GM19035 (cell line): Measurements from ENCODE around the gene ZNF541.
"Not testable (repeated sequence)": the region's sequence is repeated elsewhere in the genome, so short reads cannot be mapped to it uniquely, and the experiment has no call there.

Source experiments
- ATAC-seq: cut with Tn5 transposase; IDR thresholded peaks from one replicate; pipeline ENCODE4 v1.9.1; 2021; ENCODE audit not compliant: unreplicated experiment

ZNF541 gene

DNA sequence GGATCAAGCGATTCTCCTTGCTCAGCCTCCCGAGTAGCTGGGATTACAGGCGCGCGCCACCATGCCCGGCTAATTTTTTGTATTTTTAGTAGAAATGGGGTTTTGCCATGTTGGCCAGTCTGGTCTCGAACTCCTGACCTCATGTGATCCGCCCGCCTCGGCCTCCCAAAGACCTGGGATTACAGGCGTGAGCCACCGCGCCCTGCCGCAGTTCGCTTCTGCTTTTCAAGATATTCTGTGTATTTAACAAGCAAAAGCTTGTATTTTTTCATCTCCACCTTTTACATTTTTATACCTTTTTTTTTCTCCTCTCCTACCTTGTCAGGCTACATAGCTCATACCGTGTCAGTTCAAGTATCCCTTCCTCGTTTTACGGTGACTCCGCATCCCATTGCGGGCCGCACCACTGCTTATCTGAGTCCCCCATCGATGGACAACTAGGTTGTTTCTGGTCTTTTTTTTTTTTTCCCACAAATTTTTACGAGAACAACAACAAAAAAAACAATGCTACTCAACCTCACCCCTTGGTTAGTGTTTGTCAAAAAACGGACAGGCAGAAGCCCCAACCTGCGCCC lies 26.8 kb upstream of the ZNF541 start:
- not testable (repeated sequence) for ATAC-seq

DNA sequence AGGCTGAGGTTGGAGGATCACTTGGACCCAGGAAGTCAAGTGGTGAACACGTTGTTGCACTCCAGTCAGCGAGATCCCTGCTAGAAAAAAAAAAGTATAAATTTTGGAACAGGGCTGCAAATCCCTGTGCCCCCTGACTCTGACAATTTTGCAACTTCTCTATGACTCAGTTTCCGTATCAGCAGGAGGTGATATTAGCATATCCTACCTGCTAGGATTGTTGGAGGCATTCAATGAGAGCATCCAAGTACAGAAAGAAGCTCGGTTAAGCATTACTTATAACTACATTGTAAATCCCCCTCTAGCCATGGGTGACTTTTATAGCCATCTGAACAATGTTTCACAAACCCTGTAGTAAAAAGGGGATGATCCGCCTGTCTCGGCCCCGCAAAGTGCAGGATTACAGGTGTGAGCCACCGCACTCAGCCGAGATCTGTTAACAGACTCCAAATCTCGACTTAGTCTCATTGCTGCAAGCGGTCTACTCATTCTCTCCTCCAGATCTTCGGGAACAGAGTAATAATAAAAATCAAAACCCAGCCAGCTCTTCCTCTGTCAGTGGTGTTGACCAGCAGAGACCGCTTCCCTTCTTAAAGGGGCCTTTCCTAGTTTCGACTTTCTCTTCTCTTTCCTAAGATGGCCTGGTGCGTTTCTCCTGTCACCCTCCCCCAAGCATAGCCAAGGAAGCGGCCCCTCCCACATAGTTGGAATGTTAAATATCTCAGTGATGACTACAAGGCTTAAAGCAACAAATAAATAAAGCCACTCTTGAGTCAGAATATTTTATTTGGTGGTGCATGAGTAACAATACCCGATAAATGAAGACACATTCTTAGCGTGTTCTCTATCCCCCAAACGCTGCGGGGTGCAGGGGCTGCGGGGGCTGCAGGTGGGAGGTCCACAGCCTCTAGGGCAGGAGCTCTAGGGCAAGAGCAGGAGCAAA lies 25.7 kb upstream of the ZNF541 start:
- no peak for ATAC-seq

DNA sequence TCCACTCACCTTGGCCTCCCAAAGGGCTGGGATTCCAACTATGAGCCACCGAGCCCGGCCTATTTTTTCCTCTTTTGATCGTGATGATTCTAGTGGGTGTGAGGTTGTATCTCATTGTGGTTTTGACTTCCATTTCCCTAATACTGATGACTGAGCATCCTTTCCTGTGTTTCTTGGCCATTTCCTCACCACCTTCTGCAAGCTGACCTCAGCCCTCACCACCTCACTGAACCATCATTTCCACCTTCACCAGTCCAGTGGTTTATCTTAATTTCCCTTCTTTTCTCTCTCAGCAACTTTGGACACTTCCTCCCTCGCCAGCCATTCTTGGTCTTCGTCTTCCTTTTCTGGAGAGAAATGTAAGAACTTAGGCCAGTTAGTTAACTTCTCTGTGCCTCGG lies 23.0 kb upstream of the ZNF541 start:
- no peak for ATAC-seq

DNA sequence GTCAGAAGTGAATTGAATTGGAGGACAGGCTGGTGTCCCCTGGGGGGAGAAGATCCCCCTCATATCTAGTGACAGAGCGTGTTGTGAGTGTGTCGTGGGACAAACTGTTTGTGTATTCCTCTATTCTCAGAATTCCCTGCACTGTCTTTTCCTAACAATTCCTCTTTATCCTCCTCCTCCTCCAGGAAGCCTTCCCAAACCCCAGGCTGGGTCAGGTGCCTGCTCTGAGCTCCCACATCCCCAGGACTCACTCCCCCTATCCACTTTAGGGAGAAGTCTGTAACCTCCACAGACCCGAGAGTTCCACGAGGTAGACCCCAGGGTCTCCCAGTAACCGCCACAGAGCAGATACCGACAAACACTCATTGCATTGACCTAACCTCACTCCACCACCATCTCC lies 20.9 kb upstream of the ZNF541 start:
- no peak for ATAC-seq

DNA sequence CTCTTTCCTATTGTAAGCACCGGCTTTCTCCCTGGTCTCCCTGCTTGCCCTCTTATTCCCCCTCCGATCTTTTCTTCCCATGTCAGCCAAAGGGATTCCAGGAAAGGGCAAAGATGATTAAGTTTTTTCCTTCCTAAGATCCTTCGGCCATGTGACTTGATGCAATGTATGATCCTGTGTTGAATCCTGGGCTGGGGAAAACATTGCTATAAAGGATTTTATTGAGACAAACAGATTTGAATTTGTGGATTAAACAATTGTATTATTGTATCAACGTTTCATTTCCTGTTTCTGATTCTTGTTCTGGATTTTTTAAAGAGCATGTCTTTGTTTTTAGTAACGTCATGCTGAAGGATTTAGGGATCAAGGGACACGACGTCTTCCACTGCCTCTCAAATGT lies 16.9 kb upstream of the ZNF541 start:
- no peak for ATAC-seq

DNA sequence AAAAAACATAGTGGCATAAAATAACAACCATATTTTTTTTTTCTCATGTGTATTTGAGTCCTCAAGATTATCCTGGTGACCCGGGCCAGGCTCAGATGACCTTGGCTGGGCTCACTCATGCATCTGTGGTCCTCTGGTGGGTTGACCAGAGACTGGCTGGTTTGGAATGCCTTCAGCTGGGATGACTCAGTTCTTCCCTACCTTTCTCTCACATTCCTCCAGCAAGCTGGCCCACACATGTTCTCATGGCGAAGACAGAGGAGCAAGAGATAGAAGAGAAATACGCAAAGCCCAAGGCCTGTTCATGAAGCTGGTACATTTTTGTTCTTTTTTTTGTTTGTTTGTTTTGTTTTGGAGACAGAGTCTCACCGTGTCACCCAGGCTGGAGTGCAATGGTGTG lies 14.3 kb upstream of the ZNF541 start:
- ATAC-seq, result no peak

DNA sequence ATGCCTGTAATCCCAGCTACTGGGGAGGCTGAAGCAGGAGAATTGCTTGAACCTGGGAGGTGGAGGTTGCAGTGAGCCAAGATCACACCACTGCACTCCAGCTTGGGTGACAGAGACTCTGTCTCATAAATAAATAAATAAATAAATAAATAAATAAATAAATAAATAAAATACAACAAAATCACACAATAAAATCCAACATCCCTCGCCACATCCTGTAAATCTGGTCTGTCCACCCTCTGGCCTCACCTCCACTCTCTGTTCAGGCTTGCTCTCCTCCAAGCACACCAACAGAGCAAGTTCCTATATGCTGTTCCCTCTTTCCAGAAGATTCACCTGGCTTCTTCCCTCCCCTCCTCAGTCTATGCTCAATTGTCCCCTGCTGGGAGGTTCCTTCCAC lies 10.2 kb upstream of the ZNF541 start:
- ATAC-seq, result not testable (repeated sequence)

DNA sequence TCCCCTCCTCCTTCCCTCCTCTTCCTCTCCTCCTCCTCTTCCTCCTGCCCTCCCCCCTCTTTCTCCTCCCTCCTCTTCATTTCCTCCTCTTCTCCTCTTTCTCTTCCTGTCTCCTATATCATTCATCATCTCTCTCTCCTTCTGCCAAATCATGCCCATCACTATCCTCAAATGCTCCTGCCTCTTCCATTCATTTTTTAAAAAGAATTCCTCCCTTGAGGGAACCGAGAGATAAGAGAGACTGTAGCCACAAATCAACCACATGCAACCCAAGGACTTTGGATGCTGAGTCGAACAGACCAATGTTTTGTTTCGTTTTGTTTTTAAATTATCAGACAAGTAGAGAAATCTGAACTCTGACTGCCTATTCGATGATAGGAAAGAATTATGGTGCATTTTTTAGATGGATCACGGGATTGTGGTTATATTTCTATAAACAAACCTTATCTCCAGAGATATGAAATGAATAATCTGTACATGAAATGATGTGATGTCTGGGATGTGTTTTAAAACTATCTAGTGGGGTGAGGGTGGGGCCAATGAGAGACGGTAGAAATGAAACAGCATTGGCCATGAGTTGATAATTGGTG lies 9.5 kb upstream of the ZNF541 start:
- no peak for ATAC-seq

DNA sequence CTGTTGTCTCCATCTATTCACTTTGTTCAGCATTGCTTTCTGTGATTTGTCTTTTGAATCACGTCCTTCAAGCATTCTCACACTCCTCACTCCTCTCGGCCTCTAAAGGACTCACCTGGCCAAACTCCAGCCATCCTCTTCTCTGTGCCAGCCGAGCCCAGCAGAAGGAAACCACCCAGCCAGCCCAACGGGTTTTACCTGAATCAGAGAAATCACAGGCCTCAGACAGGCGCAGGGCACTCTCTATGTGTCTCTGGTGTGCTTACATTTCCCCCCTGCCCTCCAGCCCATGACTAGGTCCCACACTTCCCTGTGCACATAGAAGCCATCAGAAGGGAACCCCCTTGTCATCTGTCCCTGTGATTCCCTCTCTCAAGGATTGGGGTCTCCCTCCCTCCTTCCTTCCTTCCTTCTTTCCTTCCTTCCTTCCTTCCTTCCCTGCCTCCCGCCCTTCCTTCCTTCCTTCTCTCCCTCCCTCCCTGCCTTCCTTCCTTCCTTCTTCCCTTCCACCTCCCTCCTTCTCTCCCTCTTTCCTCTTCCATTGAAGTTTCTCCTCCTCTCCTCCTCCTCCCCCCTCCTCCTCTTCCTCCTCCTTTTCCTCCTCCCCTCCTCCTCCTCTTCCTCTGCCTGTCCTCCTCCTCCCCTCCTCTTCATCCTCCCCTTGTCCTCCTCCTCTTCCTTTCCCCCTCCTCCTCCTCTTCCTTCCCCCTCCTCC lies 8.8 kb upstream of the ZNF541 start:
- ATAC-seq, result no peak

DNA sequence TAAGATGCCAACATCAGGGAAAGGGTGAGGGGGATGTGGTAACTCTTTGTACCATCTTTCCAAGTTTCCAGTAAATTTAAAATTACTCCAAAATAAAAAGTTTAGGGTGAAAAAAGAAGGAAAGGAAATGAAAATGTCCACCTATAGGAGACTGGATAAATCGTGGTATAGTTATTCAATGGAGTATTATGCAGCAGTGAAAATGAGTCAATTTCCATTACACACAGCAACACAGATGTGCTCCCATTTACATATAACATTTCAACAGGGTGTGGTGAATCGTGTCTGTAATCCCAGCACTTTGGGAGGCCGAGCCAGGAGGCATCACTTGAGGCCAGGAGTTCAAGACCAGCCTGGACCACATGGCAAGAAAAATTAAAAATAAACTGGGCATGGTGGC lies 7.4 kb upstream of the ZNF541 start:
- no peak for ATAC-seq

DNA sequence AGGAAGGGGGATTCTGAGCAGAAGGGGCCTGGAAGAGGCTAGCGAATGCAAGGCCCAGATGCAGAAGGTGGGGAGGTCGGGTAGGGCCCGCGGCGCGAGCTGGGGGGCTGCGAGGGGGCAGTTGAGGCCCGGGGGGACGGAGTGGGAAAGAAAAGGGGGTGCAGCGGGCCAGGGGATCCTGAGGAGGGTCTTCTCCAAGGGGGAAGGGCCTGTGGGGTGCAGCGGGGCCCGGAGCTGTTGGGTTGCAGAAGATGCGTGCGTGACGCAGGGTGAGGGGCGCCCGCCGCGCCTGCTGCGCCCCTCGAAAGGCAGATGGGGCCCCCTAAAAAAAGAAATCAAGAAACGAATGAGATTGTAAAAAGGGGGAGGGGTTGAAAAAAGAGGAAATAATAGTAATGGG lies 313 bp downstream of the ZNF541 start:
- ATAC-seq, result no peak

DNA sequence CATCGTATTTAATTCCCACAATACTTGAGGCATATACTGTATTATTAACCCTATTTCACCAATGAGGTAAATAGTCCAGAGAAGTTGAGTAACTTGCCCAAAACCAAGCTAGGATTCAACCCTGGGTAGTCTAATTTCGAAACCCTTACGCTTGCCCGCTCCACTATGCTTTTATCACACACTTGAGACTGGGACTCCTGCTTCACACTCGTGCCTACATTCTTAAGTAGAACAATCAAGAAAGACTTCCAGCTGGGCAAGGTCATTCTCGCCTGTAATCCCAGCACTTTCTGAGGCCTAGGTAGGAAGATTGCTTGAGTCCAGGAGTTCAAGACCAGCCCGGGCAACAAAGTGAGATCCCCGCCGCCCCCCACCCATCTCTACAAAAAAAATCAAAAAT lies 3.6 kb downstream of the ZNF541 start:
- no peak for ATAC-seq

DNA sequence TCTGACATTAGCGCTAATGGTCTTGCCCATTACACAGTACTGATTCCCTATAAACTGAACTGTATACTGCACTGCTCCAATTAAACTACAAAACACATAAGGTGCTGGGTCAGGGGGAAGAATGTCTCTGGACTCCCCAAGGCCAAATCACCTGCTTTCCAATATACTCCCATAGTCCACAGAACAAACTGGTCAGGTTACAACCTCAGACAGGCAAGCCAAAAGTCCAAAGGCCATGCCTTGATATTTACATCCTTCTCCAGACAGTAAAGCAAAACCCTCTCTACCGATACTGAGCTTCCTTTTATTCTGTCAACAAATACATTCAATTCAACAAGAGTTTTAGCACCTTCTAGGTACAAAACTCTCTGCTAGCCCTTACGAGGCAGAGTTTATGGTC lies 8.9 kb downstream of the ZNF541 start:
- no peak for ATAC-seq

DNA sequence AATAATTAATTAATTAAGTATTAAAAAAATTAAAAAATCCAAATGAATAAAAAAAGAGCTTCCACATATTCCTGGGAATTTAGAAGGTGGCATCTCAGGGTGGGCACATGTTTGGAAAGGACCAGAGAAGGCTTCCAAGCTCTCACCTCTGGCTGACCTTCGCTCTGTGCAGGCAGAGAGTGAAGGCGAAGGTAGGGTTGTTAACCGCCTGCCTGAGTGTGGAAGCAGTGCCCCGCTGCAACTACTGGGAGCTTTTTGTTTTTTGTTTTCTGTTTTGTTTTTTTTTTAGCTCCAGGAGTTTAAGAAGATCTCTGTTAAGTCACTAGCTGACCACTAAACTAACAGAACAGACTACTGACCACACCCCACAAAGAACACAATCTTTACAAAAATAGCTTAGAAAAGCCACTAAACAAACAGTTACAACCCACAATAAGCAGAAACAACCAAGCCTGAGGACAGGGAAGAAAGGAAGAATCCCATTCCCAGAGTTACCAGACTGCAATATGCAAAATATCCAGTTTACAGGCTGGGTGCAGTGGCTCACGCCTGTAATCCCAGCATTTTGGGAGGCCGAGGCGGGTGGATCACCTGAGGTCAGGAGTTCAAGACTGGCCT lies 11.4 kb downstream of the ZNF541 start:
- ATAC-seq, result no peak

DNA sequence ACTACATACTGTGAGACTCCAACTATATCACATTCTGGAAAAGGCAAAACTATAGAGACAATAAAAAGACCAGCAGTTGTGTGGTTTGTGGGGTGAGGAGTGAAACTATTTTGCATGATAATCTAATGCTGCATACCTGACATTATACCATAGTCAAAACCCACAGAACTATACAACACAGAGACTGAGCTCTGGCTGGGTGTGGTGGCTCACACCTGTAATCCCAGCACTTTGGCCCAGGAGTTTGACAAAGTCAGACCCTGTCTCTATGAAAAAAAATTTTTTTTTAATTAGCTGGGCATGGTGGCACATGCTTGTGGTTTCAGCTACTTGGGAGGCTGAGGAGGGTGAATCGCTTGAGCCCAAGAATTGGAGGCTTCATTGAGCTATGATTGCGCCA lies 11.9 kb downstream of the ZNF541 start:
- ATAC-seq, result no peak

DNA sequence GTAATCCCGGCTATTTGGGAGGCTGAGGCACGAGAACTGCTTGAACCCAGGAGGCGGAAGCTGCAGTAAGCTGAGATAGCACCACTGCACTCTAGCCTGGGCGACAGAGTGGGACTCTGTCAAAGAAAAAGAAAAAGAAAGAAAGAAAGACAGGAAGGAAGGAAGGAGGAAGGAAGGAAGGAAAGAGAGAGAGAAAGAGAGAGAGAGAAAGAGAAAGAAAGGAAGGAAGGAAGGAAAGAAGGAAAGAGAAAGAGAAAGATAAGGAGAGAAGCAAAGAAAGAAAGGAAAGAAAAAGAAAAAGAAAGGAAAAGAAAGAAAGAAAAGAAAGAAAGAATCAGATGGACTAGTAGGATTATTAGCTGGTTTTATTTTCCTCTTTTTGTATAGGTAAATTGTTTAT lies 22.8 kb downstream of the ZNF541 start:
- ATAC-seq, result no peak

DNA sequence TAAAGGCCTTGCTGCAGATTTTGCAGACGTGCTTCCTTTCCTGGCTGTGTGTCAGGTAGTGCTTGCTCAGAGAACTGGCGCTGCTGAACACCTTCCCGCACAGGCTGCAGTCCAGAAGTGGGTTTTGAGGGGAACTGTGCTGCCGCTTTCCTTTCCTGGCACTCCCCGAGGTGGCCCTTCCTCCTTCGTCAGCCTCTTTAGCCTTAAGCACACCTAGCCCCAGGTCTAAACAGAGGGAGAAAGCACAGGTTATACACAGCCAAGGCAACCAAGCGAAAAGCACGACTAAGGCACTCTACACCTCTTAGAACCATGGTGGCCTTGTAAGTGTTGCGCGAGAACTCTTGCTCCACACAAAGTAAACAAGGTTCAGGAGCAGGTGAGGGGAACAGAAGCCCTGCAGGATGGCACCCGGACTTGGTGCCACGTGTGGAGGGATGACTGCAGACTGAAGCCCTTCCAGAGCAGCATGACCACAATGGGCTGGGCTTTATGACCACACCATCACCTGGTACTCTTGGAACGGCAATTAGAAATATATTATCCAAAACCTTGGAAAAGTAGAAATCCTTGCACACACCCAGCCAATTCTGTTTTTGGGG lies 23.6 kb downstream of the ZNF541 start:
- ATAC-seq, result no peak

DNA sequence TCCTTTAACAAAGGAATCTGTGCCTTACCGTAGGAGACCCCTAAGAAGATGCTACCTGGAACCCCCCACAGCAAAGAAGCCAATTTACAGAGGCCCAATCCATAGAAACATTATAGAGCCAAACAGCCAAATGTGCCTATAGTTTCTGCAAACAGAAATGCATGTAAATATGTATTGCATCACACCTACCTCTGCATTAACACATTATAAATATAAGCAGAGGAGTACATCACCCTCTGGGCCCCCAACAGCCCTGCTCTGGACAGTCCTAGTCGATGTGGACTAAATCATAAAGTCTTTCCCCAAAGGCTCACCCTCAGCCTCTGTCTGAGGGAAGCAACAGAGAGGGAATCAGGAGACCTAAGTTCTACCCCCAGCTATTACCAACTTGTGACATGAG lies 25.7 kb downstream of the ZNF541 start:
- no peak for ATAC-seq

DNA sequence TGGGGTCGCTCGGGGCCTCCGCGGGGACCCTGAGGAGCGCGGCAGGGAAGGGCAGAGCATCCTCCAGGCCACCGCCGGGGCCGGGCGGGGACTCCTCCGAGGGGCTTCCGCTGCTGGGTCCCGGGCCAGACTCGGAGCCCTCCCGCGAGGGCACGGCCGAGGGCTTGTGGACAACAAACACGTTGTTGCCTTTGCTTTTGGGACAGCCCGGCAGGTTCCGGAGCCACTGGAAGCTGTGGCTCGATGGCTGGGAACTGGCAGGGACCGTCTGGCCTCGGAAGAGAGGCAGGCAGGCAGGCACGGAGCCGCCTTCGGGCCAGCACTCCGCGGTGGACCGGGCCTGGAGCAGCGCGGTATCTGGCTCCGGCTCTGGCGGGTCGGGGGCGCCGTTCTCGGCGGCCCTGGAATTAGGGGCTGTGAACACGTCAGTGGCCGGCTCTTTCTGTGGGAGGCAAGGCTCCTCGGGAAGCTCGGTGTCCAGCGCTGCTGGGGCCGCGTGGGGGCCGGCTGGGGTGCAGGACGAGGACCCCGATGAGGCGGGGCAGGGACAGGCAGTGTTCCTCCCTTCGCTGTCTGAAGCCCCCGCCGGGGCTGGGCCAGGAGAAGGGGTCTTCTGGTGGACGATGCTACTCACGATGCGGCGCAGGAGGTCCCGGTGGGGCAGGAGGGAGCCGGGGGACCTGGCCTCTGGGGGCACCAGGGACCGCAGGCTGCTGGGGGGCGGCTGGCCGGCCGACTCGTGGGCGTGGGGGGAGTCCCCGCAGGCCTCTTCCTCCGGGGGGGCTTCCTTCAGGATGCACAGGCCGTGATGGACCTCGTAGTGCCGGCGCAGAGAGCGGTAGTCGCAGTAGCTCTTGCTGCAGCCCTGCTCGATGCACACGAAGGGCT lies 27.6 kb downstream of the ZNF541 start:
- ATAC-seq, result no peak

DNA sequence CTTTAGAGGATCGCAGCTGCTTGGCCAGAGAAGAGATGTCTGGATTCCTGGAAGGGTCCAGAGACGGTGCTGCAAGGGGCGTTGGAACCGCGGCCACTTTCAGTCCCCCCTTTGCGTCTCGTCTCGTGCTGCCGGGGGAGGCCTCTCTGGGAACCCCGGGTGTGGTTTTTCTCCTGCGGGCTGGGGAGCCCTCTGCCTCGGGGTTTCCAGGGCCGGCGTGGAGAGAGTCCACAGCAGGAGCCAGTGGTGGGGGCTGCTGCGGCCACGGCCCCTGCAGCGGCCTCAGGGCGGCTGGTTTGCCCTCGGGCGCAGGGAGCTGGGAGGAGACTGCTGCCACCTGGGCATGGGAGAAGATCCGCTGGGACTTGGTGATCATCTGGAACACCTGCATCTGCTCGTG lies 28.5 kb downstream of the ZNF541 start:
- ATAC-seq, result no peak
